ENCODE measurements around the gene PCSK5. TPM values are rescaled to one million over a fixed set of nuclear protein-coding genes. Genes with fewer than 3 reads are reported as not detected.
A peak's percentile ranks its signal among the peaks of the same experiment; 100 is the strongest.
"Not testable (repeated sequence)": the region's sequence is repeated elsewhere in the genome, so short reads cannot be mapped to it uniquely, and the experiment has no call there.

The PCSK5 gene
- total RNA-seq, 1 experiment from 2014 or later, result 33.8 TPM

DNA sequence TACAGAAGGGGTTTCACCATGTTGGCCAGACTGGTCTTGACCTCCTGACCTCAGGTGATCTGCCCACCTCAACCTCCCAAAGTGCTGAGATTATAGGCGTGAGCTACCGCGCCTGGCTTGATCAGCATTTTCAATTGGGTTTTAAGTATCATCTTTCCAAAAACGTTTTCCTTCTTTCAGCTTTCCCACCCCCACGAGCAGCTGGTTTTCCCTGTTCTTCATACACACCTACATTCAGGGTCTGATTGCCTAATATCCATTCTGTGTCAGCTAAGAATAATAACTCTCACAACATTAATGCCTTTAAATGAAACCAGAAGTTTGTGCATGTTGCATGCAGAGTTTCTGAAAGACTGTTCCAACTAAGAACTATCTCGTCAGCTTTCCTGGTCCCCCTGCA is 465.4 kb downstream of the PCSK5 start:
- no peak for DNase-seq (ENCODE audit: low spot score)

DNA sequence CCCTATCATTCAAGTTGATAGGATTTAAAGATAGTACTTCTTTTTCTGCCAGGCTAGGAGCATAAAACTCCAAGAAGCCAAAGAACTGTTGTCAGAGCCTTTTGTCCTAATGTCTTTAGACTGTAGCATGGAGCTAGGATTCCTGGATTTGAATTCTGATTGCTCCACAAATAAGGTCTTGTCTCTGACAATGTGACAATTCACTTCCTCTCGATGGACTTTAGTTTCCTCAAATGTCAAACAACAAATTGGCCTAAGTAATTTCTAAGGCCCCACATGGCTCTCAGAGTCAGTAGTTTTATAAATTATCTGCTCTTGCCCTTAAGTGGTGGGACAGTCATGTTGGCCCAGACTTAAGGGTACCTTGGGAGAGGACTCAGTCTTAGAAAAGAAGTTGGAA is 467.1 kb downstream of the PCSK5 start:
- DNase-seq (ENCODE audit: low spot score), result no peak

- no peak for DNase-seq (ENCODE audit: low spot score)
Observed at GRCh38 chr9:76358628-76359280, 468.3 kb downstream of the PCSK5 start.

DNA sequence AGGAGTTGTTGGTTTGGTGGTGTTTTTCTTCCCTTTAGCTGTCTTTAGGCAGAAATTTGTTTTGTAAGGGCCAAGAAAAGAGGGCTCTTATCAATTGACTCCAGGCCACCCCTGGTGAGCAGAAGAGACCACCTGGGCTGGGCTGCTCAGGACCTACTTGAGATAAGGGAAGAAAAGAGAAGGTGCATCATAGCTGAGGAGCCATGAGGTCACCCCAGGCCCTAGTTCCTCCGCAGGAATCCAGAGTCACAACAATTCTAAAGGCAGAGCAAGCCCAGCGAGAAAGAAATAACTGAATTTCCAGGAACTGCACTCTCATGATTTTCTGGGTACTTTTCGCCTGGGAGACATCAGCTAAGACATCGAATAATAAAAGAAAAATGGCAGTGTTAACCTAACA is 468.9 kb downstream of the PCSK5 start:
- DNase-seq (ENCODE audit: low spot score), result no peak

- DNase-seq (ENCODE audit: low spot score), result no peak
Observed at GRCh38 chr9:76359766-76360165, 469.3 kb downstream of the PCSK5 start.

- DNase-seq (ENCODE audit: low spot score), result not testable (repeated sequence)
Observed at GRCh38 chr9:76362332-76363031, 472.0 kb downstream of the PCSK5 start.

DNA sequence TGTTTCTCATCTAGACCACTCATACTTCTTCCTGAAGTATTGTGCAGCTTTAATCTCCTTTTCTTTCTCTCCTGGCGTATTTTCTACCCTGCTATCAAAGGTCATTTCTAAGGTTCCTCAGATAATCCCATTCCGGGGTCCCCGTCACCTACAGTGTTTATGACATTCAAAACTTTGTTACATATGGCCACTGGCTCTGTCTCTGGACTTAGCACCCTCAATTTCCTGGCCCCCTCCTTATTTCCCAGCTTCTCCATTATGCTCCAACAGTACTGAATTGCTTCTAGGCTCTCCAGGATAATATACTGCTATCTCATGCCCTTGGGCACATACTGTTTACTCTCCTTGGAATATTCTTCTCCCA is 472.5 kb downstream of the PCSK5 start:
- DNase-seq (ENCODE audit: low spot score), result no peak

- peak; percentile 43 for DNase-seq (ENCODE audit: low spot score)
Observed at GRCh38 chr9:76365028-76365427, 474.6 kb downstream of the PCSK5 start.

DNA sequence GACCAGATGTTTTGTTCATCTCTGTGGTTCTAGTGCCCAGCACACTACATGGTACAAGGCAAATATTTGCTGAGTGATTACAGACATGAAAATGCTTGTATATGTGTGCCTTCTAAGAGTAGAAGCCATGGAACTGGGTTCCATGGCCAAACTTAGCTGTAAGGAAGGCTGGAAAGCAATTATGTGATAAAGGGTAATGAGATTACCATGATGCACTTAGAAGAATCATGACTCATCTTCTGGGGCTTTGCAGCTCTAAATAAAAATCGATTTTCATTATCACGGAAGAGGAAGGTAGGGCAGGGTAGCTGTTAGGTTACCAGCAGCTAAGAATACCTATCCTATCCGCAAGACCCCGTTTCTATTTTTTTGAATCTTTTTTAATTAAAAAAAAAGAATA is 475.8 kb downstream of the PCSK5 start:
- peak; percentile 52 for DNase-seq (ENCODE audit: low spot score)

DNA sequence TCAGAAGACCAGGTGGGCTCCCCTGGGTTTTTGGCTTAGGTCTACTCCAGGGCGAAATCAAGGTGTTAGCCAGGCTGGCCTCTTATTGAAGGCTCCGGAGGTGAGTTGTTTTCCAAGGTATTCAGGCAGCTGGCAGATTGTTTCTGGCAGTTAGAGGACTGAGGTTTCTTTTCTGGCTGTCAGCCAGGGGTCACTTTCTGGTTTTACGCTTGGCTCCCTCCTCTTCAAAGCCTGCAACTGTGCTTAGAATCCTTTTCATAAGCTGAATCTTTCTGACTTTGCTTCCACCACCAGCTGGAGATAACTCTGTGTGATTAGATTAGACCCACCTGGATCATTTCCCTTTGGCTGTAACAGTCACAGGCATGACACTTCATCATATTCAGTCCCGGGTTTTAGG is 479.1 kb downstream of the PCSK5 start:
- peak; percentile 89 for DNase-seq (ENCODE audit: low spot score)

DNA sequence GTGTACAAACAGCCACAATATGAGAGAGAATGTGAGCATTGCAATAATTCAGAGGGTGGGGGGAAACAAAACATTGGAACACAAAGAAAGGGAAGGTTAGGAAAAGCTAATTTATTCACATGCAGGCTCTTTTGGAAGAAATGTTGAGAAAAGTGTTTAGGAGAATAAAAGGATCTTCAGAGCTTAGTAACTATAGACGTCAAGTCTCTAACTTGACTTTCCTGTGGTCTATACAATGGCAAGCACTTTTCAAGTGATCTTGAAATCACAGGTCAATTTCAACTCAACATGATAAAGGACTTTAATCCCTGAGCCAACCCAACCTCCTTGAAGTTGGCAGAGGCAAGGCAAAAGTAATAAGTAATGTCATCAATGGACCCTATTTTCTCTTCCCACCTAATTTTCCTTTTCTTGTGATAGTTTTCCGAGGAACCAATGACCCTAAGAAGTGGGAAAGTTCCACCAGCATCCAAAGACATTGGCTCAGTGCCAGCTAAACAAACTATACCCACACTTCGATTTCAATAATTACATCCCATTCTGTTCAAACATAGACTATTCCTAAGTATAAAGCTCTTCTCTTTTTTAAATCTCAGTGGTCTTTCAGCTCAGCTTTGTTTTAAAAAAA is 480.0 kb downstream of the PCSK5 start:
- no peak for DNase-seq (ENCODE audit: low spot score)

DNA sequence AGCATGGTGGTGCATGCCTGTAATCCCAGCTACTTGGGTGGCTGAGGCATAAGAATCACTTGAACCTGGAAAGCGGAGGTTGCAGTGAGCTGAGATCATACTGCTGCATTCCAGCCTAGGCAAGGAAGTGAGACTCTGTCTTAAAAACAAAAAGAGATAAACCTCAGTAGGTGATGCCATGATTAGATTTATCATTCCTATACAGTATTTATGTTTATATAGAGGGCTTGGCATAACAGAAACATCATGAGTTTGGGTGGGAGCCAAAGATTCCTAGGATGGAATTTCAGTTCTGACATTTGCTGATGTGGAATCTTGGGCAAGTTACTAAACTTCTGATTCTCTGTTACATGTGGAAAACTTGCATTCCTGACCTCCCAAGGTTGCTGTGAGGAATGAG is 481.4 kb downstream of the PCSK5 start:
- DNase-seq (ENCODE audit: low spot score), result no peak

- DNase-seq (ENCODE audit: low spot score), result no peak
Observed at GRCh38 chr9:76372336-76372735, 481.9 kb downstream of the PCSK5 start.

DNA sequence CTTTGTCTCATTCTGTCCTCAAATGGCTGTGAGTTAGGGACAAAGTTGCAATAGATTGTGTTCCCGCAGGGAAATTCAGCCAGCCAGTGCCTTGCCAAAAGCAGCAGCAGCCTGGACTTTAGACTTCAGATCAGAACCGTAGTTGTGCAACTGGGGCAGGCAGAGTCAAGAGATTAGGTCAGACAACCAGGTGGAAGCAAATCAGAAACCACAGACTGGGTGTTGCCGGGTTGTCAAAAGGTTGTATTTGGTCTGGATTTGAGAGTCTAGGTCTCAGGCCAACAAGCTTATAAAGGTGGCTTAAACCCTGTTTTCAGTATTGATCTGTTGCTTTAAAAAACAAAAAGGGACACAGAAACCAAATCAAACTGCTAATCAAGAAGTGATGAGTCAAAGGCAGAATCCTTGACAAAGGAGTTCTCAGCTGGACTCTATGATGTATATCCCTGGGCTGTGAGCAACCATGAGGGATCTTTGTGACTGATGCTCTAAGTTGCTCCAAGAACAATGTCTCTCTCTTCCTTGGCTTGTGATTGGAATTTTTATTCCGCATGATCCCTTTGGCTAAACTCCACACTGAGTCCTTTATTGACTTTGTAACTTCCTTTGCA is 482.8 kb downstream of the PCSK5 start:
- DNase-seq (ENCODE audit: low spot score), result peak; percentile 68

DNA sequence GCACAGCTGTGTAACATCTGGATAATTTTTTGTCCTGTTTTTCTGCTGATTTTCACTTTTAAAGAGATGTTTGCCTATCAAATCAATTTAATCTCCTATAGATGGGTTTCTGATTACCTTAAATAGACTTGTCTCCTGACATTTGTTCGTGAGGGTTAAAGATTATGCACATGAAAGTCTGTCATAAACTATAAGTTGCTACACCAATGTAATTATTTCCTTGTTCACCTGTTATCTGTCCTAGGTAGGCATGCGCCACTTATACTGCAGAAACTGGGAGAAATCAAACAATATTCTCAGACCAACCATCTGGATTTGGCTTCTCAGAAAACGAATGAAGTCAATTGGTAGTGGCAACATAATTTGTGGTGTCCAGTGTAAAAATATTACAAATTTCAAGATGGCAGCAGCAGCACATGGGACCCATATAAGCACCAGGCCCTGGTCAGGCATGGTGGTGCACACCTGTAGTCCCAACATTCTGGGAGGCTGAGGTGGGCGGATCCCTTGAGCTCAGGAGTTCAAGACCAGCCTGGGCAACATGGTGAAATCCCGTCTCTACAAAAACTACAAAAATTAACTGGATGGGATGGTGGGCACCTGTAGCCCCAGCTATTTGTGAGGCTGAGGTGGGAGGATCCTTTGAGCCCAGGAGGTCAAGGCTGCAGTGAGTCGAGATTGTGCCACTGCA is 483.5 kb downstream of the PCSK5 start:
- DNase-seq (ENCODE audit: low spot score), result no peak

DNA sequence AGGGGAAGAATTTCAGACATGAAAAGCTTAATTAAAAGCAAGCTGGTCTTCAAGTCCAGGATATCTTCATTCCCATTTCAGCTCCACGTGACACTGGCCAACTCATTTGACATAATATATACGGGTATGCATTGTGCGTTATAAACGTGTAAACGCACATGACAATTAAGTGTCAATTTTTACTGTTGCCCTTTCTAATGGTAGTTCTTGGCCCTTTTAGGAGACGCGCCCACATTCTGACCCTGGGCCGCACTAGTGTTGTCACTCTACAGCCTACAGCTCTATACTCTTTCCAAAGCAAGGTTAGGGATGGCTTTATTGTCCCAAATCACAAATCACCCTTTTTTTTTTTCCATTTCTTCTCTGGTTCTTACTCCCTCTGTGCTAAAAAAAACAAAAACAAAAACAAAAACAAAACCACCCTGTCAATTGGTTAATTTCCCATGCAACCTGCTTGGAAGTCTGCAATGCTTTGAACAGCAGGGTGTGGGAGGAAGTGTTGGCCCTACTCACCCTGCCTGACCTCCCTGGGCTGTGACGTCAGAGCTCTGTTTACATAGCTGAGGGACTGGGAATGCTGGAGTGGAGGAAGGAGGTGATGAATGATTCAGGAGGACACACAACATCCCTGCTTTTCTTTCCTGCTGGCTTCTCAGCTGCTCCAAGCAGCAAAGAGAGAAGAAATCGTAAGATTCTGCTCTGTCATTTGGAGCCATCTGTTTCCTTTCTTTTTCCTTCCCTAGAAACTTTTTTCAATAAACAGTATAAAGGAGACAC is 484.5 kb downstream of the PCSK5 start:
- DNase-seq (ENCODE audit: low spot score), result peak; percentile 83

- no peak for DNase-seq (ENCODE audit: low spot score)
Observed at GRCh38 chr9:76377791-76378190, 487.3 kb downstream of the PCSK5 start.

GRCh38 chr9:76378367-76379073 is 488.0 kb downstream of the PCSK5 start:
- DNase-seq (ENCODE audit: low spot score), result no peak

GRCh38 chr9:76379494-76379893 is 489.0 kb downstream of the PCSK5 start:
- DNase-seq (ENCODE audit: low spot score), result peak; percentile 69

GRCh38 chr9:76390656-76391055 is 500.2 kb downstream of the PCSK5 start:
- DNase-seq (ENCODE audit: low spot score), result no peak
